ENCODE data around the gene TRAF3.

TRAF3 gene

DNA sequence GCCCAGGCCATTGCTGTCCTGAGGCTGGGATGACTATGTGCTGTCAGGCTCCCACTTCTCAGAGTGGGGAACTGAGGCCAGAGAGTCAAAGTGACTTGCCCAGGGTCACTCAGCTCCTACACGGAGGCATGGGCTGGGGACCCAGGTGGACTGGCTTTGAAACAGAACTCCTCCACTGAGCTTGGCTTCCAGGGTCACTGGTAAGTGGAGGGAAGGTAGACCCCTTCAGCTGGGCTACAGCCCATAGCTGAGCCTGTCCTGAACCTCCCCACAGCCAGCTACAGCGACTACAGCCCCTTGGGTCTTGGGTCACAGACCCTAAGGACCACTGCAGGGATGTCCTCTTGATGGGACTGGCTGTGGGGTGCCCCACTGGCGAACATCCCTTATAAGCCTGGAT, 40.3 kb upstream of the TRAF3 start:
- Histone ChIP-seq H3K9me3 (ENCODE audit: control insufficient read depth in 1 of 2, low read length in 2 of 2) (peaks cover 0 to 5% of the 10 kb centered on the region in 2 donors), H3K4me1 (ENCODE audit: control insufficient read depth in 1 of 2, insufficient read depth in 2 of 2, low read length in 2 of 2) (no peaks in the 10 kb centered on the region), H3K9ac (ENCODE audit: low read depth in 1 of 2, low read length in 2 of 2) (no peak overlapping the region), H3K4me3 (ENCODE audit: low read depth in 1 of 2, low read length in 2 of 2) (no peak overlapping the region), H3K36me3 (ENCODE audit: control insufficient read depth in 1 of 2, insufficient read depth in 2 of 2, low read length in 2 of 2) (peaks cover 6 to 38% of the 10 kb centered on the region in 2 donors), H3K27ac (ENCODE audit: low read depth, low read length) (no peak overlapping the region), H3K27me3 (ENCODE audit: control insufficient read depth in 1 of 2, insufficient read depth in 2 of 2, low read length in 2 of 2) (no peaks in the 10 kb centered on the region)

GRCh38 chr14:102737402-102738372, 39.6 kb upstream of the TRAF3 start:
- peaks cover 6 to 35% of the 10 kb centered on the region in 2 donors for H3K36me3 ChIP-seq (ENCODE audit: control insufficient read depth in 1 of 2, insufficient read depth in 2 of 2, low read length in 2 of 2)
- H3K27me3 ChIP-seq (ENCODE audit: control insufficient read depth in 1 of 2, insufficient read depth in 2 of 2, low read length in 2 of 2), result no peaks in the 10 kb centered on the region
- H3K4me1 ChIP-seq (ENCODE audit: control insufficient read depth in 1 of 2, insufficient read depth in 2 of 2, low read length in 2 of 2), result no peaks in the 10 kb centered on the region
- peaks cover 0 to 7% of the 10 kb centered on the region in 2 donors for H3K9me3 ChIP-seq (ENCODE audit: control insufficient read depth in 1 of 2, low read length in 2 of 2)
- no peak overlapping the region for H3K9ac ChIP-seq (ENCODE audit: low read depth in 1 of 2, low read length in 2 of 2)
- H3K27ac ChIP-seq (ENCODE audit: low read depth, low read length), result no peak overlapping the region
- no peak overlapping the region for H3K4me3 ChIP-seq (ENCODE audit: low read depth in 1 of 2, low read length in 2 of 2)

GRCh38 chr14:102738373-102739189, 38.7 kb upstream of the TRAF3 start:
- Histone ChIP-seq H3K9me3 (ENCODE audit: control insufficient read depth in 1 of 2, low read length in 2 of 2) (peaks cover 0 to 7% of the 10 kb centered on the region in 2 donors), H3K27me3 (ENCODE audit: control insufficient read depth in 1 of 2, insufficient read depth in 2 of 2, low read length in 2 of 2) (no peaks in the 10 kb centered on the region), H3K4me1 (ENCODE audit: control insufficient read depth in 1 of 2, insufficient read depth in 2 of 2, low read length in 2 of 2) (no peaks in the 10 kb centered on the region), H3K36me3 (ENCODE audit: control insufficient read depth in 1 of 2, insufficient read depth in 2 of 2, low read length in 2 of 2) (peaks cover 6 to 27% of the 10 kb centered on the region in 2 donors), H3K27ac (ENCODE audit: low read depth, low read length) (no peak overlapping the region), H3K9ac (ENCODE audit: low read depth in 1 of 2, low read length in 2 of 2) (no peak overlapping the region), H3K4me3 (ENCODE audit: low read depth in 1 of 2, low read length in 2 of 2) (no peak overlapping the region)

DNA sequence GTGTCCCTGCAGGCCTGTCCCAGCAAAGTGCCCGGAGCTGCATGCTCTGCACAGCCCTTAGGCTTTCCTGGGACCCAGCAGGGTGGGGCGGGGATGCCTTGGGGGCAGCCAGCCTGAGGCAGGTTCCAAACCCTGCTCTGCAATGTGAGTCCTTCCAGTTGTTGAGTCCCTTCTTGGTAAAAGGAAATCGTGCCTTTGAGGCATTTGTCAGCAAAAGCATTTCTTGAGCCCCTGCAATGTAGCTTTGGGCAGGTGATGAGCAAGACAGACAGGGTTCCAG, 38.1 kb upstream of the TRAF3 start:
- Histone ChIP-seq H3K36me3 (ENCODE audit: control insufficient read depth in 1 of 2, insufficient read depth in 2 of 2, low read length in 2 of 2) (peaks cover 6 to 25% of the 10 kb centered on the region in 2 donors), H3K27ac (ENCODE audit: low read depth, low read length) (no peak overlapping the region), H3K27me3 (ENCODE audit: control insufficient read depth in 1 of 2, insufficient read depth in 2 of 2, low read length in 2 of 2) (no peaks in the 10 kb centered on the region), H3K4me1 (ENCODE audit: control insufficient read depth in 1 of 2, insufficient read depth in 2 of 2, low read length in 2 of 2) (no peaks in the 10 kb centered on the region), H3K4me3 (ENCODE audit: low read depth in 1 of 2, low read length in 2 of 2) (no peak overlapping the region), H3K9me3 (ENCODE audit: control insufficient read depth in 1 of 2, low read length in 2 of 2) (peaks cover 0 to 7% of the 10 kb centered on the region in 2 donors), H3K9ac (ENCODE audit: low read depth in 1 of 2, low read length in 2 of 2) (no peak overlapping the region)

DNA sequence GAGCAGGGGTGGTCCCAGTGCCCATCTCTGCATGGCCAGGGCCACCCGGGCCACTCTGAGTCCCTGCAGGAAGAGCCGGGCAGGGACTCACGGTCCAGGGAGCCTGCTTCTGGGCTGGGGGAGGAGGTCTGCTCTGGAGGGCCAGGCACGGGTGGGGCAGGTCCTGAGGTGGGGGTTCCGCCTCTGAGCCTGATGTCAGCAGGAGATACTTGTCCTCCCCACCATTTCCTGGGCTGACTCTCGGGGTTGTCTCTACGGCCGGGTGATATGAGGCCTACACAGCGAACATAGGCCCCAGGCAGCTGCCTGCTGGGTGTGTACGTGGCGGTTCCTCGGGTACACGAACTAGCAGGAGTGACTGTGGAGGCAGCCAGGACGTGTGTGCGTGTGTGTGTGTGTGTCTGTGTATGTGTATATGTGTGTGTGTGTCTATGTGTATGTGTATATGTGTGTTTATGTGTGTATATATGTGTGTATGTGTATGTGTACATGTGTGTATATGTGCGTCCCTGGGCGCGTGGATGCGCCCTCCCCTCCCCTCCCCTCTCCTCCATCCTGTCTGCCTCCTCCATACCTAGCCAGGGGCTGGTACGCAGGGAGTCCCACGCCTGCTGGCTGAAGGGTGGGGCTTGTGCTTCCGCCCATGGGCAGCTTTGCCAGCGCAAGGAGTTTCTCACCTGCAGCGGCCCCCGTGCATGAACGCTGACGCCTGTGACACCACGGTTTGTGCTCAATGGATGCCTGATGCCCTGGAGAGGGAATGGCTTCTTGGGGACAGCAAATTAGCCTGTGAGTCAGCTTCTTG, 30.4 kb upstream of the TRAF3 start:
- no peaks in the 10 kb centered on the region for H3K4me1 ChIP-seq (ENCODE audit: control insufficient read depth in 1 of 2, insufficient read depth in 2 of 2, low read length in 2 of 2)
- H3K36me3 ChIP-seq (ENCODE audit: control insufficient read depth in 1 of 2, insufficient read depth in 2 of 2, low read length in 2 of 2), result peaks cover 0 to 8% of the 10 kb centered on the region in 2 donors
- H3K4me3 ChIP-seq (ENCODE audit: low read depth in 1 of 2, low read length in 2 of 2), result no peak overlapping the region
- H3K9ac ChIP-seq (ENCODE audit: low read depth in 1 of 2, low read length in 2 of 2), result no peak overlapping the region
- H3K27ac ChIP-seq (ENCODE audit: low read depth, low read length), result no peak overlapping the region
- H3K27me3 ChIP-seq (ENCODE audit: control insufficient read depth in 1 of 2, insufficient read depth in 2 of 2, low read length in 2 of 2), result no peaks in the 10 kb centered on the region
- peaks cover 0 to 3% of the 10 kb centered on the region in 2 donors for H3K9me3 ChIP-seq (ENCODE audit: control insufficient read depth in 1 of 2, low read length in 2 of 2)

DNA sequence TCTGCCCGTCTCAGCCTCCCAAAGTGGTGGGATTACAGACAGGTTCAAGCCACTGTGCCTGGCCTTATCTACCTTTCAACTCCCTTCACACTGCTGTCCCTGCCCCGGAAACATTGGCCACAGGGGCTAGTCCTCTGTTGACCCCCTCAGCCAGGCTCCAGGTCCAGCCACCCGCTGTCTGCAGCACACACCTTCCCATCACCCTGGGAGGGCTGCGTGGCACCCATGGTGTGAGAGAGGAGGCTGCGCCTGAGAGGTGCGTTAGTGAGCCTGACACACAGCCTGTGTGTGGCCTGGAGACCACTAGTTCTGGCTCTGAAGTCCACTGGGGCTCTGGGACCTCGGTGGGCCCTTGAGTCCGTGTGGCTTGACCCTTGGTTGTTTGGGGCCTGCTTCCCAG, 28.4 kb upstream of the TRAF3 start:
- Histone ChIP-seq H3K9me3 (ENCODE audit: control insufficient read depth in 1 of 2, low read length in 2 of 2) (no peaks in the 10 kb centered on the region), H3K27me3 (ENCODE audit: control insufficient read depth in 1 of 2, insufficient read depth in 2 of 2, low read length in 2 of 2) (no peaks in the 10 kb centered on the region), H3K27ac (ENCODE audit: low read depth, low read length) (no peak overlapping the region), H3K4me3 (ENCODE audit: low read depth in 1 of 2, low read length in 2 of 2) (no peak overlapping the region), H3K36me3 (ENCODE audit: control insufficient read depth in 1 of 2, insufficient read depth in 2 of 2, low read length in 2 of 2) (peaks cover 0 to 8% of the 10 kb centered on the region in 2 donors), H3K4me1 (ENCODE audit: control insufficient read depth in 1 of 2, insufficient read depth in 2 of 2, low read length in 2 of 2) (no peaks in the 10 kb centered on the region), H3K9ac (ENCODE audit: low read depth in 1 of 2, low read length in 2 of 2) (no peak overlapping the region)

- Histone ChIP-seq H3K9ac (ENCODE audit: low read depth in 1 of 2, low read length in 2 of 2) (no peak overlapping the region), H3K27me3 (ENCODE audit: control insufficient read depth in 1 of 2, insufficient read depth in 2 of 2, low read length in 2 of 2) (no peaks in the 10 kb centered on the region), H3K36me3 (ENCODE audit: control insufficient read depth in 1 of 2, insufficient read depth in 2 of 2, low read length in 2 of 2) (peaks cover 0 to 8% of the 10 kb centered on the region in 2 donors), H3K9me3 (ENCODE audit: control insufficient read depth in 1 of 2, low read length in 2 of 2) (no peaks in the 10 kb centered on the region), H3K4me1 (ENCODE audit: control insufficient read depth in 1 of 2, insufficient read depth in 2 of 2, low read length in 2 of 2) (no peaks in the 10 kb centered on the region), H3K4me3 (ENCODE audit: low read depth in 1 of 2, low read length in 2 of 2) (no peak overlapping the region), H3K27ac (ENCODE audit: low read depth, low read length) (no peak overlapping the region)
Measured at GRCh38 chr14:102749393-102750305, 27.6 kb upstream of the TRAF3 start.

GRCh38 chr14:102750376-102750775, 26.9 kb upstream of the TRAF3 start:
- Histone ChIP-seq H3K27me3 (ENCODE audit: control insufficient read depth in 1 of 2, insufficient read depth in 2 of 2, low read length in 2 of 2) (no peaks in the 10 kb centered on the region), H3K9ac (ENCODE audit: low read depth in 1 of 2, low read length in 2 of 2) (no peak overlapping the region), H3K4me1 (ENCODE audit: control insufficient read depth in 1 of 2, insufficient read depth in 2 of 2, low read length in 2 of 2) (no peaks in the 10 kb centered on the region), H3K9me3 (ENCODE audit: control insufficient read depth in 1 of 2, low read length in 2 of 2) (no peaks in the 10 kb centered on the region), H3K27ac (ENCODE audit: low read depth, low read length) (no peak overlapping the region), H3K36me3 (ENCODE audit: control insufficient read depth in 1 of 2, insufficient read depth in 2 of 2, low read length in 2 of 2) (peaks cover 0 to 8% of the 10 kb centered on the region in 2 donors), H3K4me3 (ENCODE audit: low read depth in 1 of 2, low read length in 2 of 2) (no peak overlapping the region)

DNA sequence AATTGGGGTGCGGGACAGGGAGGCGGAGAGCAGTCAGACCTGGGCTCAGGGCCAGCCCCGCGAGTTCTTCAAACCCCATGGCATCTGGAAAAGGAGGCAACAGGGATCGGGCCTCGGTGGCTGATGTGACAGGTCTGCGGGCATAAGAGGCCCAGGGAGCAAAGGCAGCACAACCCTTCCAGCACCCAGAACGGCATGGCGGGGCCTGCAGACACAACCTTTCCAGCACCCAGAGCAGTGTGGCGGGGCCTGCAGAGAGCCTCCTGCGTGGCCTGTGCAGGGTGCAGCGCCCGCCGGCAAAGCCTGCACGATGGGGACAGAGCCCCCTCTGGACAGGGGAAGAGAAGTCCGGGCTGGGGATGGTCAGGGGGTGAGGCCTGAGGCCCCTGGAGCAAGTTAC, 26.2 kb upstream of the TRAF3 start:
- no peak overlapping the region for H3K9ac ChIP-seq (ENCODE audit: low read depth in 1 of 2, low read length in 2 of 2)
- H3K4me3 ChIP-seq (ENCODE audit: low read depth in 1 of 2, low read length in 2 of 2), result no peak overlapping the region
- H3K36me3 ChIP-seq (ENCODE audit: control insufficient read depth in 1 of 2, insufficient read depth in 2 of 2, low read length in 2 of 2), result peaks cover 0 to 8% of the 10 kb centered on the region in 2 donors
- H3K27me3 ChIP-seq (ENCODE audit: control insufficient read depth in 1 of 2, insufficient read depth in 2 of 2, low read length in 2 of 2), result no peaks in the 10 kb centered on the region
- H3K27ac ChIP-seq (ENCODE audit: low read depth, low read length), result no peak overlapping the region
- H3K9me3 ChIP-seq (ENCODE audit: control insufficient read depth in 1 of 2, low read length in 2 of 2), result no peaks in the 10 kb centered on the region
- no peaks in the 10 kb centered on the region for H3K4me1 ChIP-seq (ENCODE audit: control insufficient read depth in 1 of 2, insufficient read depth in 2 of 2, low read length in 2 of 2)

All from duodenal mucosa (tissue), 2 donors.